ENCODE measurements around the gene NAT8.
"Not testable (repeated sequence)": the region's sequence is repeated elsewhere in the genome, so short reads cannot be mapped to it uniquely, and the experiment has no call there.

DNA sequence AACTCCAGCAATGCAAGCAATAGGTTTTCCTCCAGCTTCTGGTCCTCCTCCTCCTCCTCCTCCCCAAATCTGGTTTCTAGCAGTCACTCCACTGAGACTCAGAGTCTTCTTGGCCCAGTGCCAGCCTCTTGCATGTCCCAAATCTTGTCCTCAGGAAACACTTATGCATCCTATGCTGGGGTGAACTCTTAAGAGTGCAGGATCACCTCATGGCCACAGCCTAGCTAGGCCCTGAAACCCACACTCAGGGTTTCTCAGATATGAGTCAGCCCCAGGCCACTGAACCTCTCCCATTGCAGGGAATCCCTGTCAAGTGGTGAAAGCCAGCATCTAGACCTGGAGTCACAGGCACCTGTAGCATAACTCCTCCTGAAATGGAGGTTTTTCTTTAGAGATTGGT is 18.2 kb downstream of the NAT8 start:
- not testable (repeated sequence) for TF ChIP-seq EP300, POLR2A (IDR thresholded peaks at IDR 0.05)
- TF ChIP-seq, protein P1, sequence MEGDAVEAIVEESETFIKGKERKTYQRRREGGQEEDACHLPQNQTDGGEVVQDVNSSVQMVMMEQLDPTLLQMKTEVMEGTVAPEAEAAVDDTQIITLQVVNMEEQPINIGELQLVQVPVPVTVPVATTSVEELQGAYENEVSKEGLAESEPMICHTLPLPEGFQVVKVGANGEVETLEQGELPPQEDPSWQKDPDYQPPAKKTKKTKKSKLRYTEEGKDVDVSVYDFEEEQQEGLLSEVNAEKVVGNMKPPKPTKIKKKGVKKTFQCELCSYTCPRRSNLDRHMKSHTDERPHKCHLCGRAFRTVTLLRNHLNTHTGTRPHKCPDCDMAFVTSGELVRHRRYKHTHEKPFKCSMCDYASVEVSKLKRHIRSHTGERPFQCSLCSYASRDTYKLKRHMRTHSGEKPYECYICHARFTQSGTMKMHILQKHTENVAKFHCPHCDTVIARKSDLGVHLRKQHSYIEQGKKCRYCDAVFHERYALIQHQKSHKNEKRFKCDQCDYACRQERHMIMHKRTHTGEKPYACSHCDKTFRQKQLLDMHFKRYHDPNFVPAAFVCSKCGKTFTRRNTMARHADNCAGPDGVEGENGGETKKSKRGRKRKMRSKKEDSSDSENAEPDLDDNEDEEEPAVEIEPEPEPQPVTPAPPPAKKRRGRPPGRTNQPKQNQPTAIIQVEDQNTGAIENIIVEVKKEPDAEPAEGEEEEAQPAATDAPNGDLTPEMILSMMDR (IDR thresholded peaks at IDR 0.05): not testable (repeated sequence)

Data from tibial nerve (tissue), 4 donors.